HL-60/S4 (cell line): ENCODE data around the gene HDAC11.
"Not testable (repeated sequence)": the region's sequence is repeated elsewhere in the genome, so short reads cannot be mapped to it uniquely, and the experiment has no call there.

Experiments used
- in situ Hi-C: fragments of 300-500 bp; cut with MboI; formaldehyde crosslinking; loops from 2 replicates; pipeline ENCODE4 v1.14.3; 2022; ENCODE audit warnings: low sequenced_read_pairs

Gene HDAC11

DNA sequence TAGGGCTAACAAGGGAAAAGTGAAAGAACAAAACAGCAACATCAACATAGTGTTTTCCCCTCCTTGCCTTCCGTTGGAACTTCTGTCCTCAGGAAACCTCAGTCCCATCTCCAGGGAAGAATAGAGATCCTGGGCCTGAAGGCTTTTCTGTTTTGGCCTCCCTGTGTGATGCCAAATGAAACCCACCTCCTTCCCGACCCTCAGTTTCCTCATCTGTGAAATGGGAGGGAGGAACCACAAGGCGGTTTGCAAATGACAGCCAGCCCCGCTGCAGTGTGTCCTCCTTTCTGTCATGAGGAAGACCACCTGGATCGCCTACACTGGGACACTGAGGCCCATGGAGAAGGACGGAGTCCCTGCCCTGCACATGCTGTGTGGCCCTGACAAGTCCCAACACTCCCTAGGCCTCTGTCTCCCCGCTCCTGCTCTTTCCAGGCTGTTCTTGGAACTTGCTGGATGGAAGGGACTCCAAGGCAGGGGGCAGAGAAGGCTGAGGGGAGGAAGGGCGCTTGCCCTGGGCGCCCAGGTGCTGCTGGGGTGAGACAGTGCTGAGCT lies 40.3 kb downstream of the HDAC11 start:
- in situ Hi-C loops, result no loop called here

DNA sequence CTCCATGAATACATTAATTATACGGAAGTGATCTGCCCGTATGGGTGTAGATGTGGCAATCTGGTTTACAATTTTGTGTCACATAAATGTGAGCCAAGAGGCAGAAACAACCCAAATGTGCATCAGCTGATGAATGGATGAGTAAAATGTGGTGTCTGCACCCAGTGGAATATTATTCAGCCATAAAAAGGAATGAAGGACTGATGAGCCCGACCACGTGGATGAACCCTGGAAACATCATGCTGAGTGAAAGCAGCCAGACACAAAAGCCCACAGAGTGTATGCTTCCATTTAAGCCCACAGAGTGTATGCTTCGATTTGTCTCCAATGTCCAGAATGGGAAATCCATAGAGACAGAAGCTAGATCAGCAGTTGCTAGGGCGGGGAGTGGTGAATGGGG lies 41.2 kb downstream of the HDAC11 start:
- in situ Hi-C loops, result no loop called here

DNA sequence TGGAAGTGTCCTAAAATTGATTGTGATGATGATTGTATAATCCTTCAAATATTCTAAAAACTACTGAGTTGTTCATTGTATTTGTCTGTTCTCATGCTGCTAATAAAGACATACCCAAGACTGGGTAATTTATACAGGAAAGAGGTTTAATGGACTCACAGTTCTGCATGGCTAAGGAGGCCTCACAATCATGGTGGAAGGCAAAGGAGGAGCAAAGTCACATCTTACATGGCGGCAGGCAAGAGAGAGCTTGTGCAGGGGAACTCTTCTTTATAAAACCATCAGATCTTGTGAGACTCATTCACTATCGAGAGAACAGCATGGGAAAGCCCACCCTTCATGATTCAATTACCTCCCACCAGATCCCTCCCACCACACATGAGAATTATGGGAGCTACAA lies 41.6 kb downstream of the HDAC11 start:
- in situ Hi-C loops, result not testable (repeated sequence)

DNA sequence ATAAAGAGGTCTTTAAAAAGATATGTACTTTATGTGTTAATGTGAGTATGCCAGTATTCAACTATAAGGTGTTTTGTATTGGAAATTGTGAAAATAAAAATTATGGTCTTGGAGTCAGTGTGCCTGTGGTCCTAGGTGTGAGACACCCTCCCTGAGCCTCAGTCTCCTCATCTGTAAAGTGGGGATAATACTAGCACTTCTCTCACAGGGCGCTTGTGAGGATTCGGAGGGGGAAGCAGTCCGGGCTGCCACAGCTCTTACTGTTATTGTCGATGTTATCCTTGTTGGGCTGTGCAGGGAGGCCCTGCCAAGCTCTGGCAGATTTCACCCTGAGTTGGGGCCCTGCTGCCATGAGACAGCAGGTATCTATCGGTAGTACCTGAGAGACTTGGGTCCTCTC lies 42.1 kb downstream of the HDAC11 start:
- in situ Hi-C loops, result no loop called here

DNA sequence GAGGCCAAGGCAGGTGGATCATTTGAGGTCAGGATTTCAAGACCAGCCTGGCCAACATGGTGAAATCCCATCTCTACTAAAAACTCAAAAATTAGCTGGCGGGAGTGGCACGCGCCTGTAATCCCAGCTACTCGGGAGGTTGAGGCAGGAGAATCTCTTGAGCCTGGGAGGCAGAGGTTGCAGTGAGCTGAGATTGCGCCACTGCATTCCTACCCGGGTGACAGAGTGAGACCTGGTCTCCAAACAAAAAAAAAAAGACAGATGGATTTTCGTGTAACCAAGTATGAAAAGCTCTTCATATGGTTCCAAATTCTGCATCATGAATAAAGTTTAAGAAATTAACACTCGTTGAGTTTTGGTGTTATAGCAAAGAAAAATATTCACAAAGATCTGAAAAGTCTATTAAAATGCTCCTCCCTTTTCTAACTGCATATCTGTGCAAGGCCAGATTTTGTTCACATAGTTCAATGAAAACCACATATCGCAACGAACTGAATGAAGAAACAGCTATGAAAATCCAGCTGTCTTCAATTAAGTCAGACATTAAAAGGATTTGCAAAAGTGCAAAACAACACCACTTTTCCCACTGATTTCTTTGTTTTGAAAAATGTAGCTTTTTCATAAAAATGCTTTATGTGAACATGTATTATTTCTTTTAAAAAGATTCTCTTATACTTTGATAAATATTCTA lies 45.0 kb downstream of the HDAC11 start:
- in situ Hi-C loops, result no loop called here

DNA sequence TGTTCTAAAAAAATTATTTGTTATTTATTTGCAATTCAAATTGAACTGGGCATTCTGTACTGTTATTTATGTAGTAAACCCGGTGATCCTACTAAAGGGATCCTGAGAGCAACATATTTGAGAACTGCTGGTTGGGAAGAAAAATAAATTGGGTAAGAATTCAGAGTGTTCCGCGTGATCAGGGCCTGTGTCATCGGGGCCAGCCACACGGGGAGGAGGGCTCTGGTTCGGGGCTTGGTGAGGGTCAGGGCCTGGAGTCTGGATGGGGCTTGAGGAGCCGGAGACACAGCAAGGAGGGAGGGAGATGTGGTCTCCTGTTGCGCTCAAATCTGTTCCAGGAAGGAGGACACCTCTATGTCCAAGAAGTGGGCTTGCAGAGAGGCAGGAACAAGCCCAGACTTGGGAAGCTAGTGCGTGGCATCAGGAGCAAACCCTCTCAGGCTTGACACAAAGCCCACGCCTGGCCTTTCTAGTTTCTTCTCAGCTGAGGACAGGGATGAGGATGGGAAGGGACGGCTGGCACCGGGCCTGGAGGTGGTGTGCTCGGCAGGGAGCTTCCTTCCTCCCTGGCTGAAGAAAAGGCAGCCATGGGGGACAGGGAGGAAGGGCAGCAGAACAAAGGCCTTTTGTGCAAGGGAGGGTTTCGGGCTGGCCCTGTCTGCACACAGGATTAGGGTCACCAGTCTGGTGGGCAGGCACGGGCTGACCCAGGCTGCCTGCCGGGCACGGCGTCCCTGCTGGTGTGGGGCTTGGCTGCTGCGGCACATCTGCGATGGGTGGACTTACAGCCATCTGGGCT lies 45.9 kb downstream of the HDAC11 start:
- in situ Hi-C loops, result no loop called here

DNA sequence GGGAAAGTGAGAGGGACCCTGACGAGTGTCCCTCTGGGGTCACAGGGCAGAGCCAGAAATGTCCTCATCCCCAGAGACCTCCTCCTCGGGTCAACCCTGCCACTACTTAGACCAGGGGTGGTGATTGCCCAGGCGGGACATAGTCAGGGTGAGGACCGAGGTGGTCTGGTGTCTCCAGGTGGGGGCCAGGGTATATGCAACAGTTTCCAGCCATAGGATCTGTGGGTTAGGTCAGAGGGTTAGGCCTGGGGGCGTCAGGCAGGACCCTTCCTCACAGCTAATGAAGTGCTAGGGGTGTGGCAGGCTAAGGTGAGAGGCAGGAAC lies 46.5 kb downstream of the HDAC11 start:
- in situ Hi-C loops, result no loop called here

DNA sequence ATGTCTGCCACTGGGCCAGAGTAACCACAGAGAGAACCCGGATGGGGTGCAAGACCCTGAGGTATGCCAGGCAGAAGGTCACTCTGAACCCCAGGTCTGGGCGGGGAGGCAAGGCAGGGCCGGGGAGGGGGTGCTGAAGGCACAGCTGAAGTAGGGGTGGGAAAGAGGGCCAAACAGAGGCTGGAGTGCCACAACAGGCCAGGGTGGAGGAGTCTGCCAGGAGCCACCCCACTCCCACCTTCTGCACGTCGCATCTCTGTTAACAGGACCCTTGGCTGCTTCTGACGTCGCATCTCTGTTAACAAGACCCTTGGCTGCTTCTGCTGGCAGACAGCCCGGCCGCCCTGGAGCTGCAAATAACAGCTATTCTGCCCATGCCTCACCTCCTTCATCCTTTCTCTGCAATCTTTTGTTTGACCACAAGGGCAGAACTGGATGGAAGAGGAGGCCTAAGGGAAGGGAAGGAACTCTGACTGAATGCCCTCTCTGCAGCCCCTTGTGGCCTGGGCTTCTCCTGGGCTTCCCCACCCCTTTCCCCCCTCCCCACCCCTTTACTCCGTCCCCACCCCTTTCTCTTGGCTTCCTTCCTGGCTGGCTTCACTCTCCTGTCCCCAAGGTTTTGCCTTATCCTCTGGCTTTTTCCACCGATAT lies 48.2 kb downstream of the HDAC11 start:
- in situ Hi-C loops, result no loop called here

DNA sequence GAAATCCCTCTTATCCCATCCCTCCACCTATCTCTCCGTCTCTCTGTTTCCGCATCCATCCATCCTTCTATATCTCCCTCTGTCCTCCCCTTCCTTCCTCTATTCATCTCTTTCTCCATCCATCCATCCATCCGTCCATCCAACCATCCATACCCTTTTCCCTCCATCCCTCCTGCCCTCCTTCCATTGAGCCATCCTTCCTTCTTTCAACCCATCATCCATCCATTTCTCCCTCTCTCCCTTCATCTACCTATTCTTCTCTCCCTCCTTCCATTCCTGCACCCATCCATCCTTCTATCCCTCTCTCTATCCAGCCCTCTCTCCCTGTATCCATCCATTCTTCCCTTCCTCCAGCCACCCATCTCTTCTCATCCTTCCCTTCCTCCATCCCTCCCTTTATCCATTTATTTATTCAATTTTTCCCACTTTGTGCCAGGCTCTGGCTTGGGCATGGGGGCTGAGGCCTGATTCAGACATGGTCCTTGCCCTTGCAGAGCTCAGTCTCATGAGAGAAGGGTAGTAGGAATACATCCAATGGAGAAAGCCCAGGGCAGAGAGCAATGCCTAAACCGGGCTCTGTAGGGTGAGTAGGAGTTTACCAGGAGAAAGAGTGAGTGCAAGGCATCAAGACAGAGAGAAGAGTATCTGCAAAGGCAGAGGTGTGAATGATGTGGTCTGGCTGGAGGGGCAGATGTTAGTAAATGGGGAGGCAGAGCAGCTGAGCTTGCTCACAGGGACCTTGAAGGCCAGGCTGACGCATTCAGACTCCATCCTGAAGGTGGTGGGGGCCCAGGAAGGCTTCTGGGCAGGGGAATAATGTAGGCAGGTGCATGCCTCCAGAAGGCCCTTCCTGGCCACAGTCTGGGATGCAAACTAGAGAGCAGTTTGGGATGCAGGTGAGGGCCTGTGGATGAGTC lies 49.3 kb downstream of the HDAC11 start:
- in situ Hi-C loops, result no loop called here

DNA sequence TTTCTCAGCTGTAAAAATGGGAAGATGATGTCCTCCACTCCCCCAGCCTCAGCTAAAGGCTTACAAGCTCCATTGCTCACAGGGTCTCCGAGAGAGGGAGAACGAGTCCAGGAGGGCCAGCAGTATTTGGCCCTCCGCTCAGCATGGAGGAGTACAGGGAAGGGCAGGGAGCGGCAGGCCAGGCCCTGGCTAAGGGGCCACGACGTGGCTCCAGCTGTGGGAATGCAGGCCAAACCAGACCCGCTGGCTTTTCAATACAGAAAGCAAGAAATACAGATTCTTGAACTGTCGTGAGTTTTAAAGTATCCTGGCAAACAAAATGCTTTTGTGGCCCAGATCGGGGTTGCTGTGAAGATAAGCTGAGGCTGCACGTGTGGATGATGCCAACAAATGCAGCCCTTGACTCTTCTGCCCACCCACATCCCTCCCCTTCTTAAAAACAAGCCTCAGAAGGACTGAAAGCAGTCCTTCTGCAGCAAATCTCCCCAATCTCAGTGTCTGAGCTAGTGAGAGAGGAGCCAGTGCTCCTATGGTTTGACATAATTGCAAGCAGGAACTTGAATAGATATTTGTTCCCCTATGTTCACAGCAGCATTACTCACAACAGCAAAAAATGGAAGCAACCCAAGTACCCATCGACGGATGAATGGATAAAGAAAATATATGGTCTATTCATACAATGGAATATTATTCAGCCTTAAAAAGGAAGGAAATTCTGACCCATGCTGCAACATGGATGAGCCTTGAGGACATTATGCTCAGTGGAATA lies 50.3 kb downstream of the HDAC11 start:
- in situ Hi-C loops, result no loop called here

DNA sequence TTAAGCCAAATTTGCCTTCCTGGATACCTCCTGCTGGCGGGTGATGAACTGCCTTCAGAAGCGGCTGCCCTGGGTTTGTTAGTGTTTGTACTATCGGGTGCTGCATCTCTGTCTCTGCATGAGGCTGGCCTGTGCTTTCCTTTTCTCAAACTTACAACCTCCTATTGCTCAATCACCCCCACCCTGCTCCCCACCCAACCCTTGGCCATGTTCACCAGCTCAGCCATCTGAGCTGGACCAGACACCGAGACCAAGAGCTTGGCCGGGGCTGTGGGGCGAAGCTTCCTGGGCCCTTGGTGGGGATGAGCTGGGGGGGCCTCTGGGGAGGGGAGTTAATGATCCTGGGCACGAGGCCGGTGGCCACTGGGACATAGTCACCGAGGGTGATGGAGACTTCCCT lies 52.0 kb downstream of the HDAC11 start:
- in situ Hi-C loops, result no loop called here

DNA sequence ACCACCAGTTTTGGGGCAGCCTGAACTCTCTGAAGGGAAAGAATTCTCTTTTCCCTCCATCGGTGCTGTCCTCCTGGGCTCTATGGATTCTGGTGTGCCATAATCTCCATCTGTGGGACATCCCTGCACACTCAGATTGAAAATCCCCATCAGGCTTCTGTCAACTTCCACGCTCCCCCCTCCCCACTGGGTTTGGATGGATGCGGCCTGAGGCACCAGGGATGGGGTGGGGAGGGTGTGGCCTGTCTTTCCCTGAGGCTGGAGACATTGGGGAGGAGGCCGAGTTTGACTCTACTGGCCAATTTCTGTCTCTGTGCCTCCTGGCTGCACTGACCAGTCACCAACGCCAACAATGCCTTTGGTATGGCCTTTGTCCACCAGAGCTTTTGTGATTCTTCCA lies 52.5 kb downstream of the HDAC11 start:
- in situ Hi-C loops, result no loop called here

DNA sequence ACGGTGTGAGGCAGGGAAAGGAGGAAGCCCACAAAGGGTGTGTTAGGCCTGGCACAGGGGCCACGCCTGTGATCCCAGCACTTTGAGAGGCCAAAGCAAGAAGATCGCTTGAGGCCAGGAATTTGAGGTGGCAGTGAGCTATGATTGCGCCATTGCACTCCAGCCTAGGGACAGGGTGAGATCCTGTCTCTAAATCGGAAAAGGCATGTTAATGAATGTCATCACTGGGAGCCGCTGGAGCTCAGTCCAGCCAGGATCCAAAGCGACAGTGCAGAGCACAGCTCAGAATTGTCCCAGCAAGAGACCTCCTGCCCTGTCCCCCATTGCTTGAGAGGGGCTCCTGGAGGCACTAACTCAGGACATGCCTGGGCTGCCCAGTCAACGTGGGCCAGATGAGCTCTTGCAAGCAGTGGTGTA lies 53.8 kb downstream of the HDAC11 start:
- in situ Hi-C loops, result no loop called here

DNA sequence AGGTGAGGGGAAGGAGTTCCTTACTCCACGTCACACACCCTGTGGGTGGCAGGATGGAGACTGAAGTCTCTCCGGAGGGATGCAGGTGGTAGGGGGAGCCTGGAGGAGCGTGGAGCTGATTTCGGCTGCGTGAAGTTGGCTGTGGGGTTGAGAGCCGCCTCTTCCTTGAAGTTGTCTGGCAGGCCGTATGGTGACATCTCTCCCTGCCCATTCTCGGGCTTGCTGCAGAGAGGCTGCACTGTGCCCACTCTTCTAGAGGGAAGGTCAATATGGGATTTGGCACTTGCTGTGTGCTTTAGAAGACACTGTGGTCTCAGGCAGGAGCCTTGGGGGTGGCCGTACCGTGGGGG lies 55.4 kb downstream of the HDAC11 start:
- in situ Hi-C loops, result no loop called here

DNA sequence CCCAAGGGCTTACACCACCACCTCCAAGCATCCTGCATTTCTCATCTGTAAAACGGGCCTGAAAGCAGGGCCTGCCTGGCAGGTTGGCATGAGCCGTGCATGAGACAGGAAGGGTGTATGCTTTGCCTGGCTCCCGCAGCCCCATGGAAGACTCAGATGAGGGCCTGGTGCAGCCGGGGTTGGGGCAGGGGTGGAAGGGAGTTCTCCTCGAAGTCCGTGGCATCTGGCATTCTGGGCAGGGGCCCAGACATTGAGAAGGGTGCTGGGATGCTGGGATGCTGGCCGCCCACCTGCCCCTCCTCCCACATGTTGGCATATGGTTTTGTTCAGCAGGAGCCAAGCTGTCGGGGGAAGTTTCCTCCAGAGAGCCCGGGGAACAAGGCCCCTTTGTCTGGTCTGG lies 55.8 kb downstream of the HDAC11 start:
- in situ Hi-C loops, result no loop called here

DNA sequence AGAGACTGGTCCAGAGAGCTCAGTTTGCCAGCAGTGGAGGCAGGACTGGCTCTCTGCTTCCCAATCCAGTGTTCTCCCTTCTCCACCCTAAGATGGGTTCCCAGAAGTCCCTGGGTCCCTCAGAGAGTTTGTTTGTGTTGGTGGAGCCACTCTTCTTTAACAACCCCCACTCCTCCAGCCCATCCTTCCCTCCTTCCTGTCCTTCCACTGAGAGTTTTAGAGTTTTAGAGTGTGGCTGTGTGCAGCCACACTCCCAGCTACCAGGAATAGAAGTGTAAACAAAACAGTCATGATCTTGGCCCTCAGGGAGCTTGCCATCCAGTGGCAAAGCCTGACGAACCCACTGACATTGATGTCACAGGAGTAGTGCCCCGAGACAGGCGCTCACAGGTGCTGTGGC lies 56.3 kb downstream of the HDAC11 start:
- in situ Hi-C loops, result no loop called here

DNA sequence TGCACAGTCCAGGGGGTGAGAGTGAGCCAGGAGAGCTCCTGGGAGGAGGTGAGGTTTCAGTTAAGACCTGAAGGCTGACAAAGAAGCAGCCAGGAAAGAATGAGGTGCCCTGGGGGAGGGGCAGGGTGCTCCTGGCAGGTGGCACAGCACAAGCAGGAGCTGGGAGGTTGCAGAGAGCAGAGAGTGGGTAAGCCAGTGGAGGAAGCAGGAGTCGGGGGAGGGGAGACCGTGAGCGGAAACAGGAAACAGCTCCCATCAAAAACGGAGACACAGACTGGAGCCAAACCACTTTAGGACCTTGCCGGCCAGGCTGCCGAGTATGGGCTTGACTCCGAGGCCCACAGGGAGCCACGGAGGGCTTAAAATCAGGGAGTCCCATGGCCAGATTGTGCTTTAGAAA lies 56.7 kb downstream of the HDAC11 start:
- in situ Hi-C loops, result no loop called here

DNA sequence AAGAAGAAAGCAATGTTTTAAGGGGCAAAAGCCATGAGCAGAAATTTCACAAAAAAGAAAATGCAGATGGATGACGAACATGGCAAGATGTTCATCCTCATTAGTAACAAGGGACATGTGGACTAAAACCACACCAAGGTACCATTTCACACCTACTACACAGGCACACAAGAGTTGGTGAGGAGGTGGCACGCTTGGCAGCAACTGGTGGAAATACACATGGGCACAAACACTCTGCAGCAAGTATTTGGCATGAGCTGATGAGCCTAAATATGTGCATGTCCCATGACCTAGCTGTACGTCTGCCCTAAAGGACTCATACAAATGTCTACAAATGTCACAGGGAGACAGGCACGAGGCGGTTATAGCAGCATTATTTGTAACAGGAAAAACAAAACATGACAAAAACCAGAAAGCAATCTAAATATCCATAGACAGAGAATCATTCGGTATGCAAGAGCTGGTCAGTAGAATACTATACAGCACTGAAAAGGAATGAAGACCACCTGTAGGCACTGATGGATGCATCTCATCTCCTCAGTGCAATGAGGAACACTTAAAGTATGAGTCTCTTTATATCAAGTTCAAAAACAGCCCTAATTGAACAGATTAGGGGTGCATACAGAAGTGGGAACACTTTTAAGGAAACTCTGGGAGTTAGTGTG lies 57.3 kb downstream of the HDAC11 start:
- in situ Hi-C loops, result no loop called here

DNA sequence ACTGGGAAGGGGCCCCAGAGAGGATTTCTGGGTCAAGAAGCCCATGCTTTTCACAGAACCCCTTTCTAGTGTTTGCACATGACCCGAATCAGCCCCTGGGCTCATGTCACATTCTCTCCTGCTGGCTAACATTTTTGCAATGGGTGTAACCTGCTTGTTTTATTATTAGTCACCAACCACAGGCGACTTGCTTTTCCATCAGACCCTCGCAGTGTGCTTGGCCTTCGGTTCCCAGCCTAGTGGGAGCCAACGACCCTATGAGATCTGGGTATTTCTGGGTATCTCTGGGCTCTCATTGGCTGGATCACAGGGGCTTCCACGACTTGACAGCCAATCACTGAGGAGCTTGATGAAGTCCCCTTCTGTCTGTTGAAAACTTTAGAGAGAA lies 57.8 kb downstream of the HDAC11 start:
- in situ Hi-C loops, result no loop called here
